T-helper 17 cell (primary cell): ENCODE data around the gene BAIAP3. TPM values are rescaled to one million over a fixed set of nuclear protein-coding genes. Genes with fewer than 3 reads are reported as not detected.
A peak's percentile ranks its signal among the peaks of the same experiment; 100 is the strongest.

Source experiments
- ATAC-seq: fragments of 150-1000 bp; cut with Tn5 transposase; 2 replicates; pipeline ENCODE4 v1.10.0; 2021; ENCODE audit warnings: mild to moderate bottlenecking, moderate library complexity
- DNase-seq, 3 donors: peaks; one replicate each; pipeline versions ENCODE4 v3.0.0 to v3.0.0-alpha.2; 2020 to 2021
- H3K9me3 ChIP-seq: one replicate; pipeline ENCODE4 v1.7.0; 2013; ENCODE audit warnings: low read length, mild to moderate bottlenecking; ENCODE audit not compliant: control insufficient read depth, poor library complexity, severe bottlenecking
- H3K27ac Mint-ChIP-seq: one replicate; pipeline ENCODE4 v1.8.0; 2022; ENCODE audit warnings: mild to moderate bottlenecking, moderate library complexity, mixed read lengths
- H3K27me3 Mint-ChIP-seq: one replicate; pipeline ENCODE4 v1.8.0; 2022; ENCODE audit warnings: mixed read lengths
- H3K36me3 Mint-ChIP-seq: one replicate; pipeline ENCODE4 v1.8.0; 2022; ENCODE audit warnings: low read depth, mixed read lengths
- H3K4me1 Mint-ChIP-seq: one replicate; pipeline ENCODE4 v1.8.0; 2022; ENCODE audit warnings: mild to moderate bottlenecking, mixed read lengths
- H3K4me3 Mint-ChIP-seq: one replicate; pipeline ENCODE4 v1.8.0; 2022; ENCODE audit warnings: mild to moderate bottlenecking, moderate library complexity, mixed read lengths
- total RNA-seq, 4 donors: library from RNA in 2 of 4; stranded (reverse) in 2 of 4; gene quantifications; one replicate each; pipeline ENCODE4 v1.2.3 and lab custom pipeline; 2022 to 2026

Gene BAIAP3
- total RNA-seq, 2 donors from 2014 or later, result 11.8 to 20.0 TPM

DNA sequence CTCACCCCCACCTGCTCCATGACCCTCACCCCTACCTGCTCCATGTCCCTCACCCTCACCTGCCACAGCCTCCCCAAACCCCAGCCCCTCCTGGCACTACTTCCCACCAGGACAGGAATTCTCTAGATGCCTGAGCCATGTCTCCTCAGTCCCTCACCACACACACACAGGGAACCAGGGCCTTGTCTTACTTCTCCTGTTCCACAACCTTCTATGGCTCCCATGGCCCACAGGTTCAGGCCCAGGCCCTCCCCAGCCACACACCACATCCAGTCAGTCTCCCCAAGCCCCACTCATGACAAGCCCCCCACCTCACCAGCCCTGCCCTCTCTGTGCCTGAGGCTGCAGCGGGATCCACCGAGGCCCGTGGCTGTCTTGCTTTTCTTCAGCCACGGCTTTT lies 27.1 kb upstream of the BAIAP3 start:
- no peaks in the 10 kb centered on the region for H3K9me3 ChIP-seq
- DNase-seq, result no peak
- Mint-ChIP-seq H3K27me3 (no peaks in the 10 kb centered on the region), H3K4me3 (peak overlapping the region; percentile 33), H3K36me3 (peaks cover 3% of the 10 kb centered on the region), H3K4me1 (peaks cover 26% of the 10 kb centered on the region), H3K27ac (no peak overlapping the region)
- no peak for ATAC-seq

DNA sequence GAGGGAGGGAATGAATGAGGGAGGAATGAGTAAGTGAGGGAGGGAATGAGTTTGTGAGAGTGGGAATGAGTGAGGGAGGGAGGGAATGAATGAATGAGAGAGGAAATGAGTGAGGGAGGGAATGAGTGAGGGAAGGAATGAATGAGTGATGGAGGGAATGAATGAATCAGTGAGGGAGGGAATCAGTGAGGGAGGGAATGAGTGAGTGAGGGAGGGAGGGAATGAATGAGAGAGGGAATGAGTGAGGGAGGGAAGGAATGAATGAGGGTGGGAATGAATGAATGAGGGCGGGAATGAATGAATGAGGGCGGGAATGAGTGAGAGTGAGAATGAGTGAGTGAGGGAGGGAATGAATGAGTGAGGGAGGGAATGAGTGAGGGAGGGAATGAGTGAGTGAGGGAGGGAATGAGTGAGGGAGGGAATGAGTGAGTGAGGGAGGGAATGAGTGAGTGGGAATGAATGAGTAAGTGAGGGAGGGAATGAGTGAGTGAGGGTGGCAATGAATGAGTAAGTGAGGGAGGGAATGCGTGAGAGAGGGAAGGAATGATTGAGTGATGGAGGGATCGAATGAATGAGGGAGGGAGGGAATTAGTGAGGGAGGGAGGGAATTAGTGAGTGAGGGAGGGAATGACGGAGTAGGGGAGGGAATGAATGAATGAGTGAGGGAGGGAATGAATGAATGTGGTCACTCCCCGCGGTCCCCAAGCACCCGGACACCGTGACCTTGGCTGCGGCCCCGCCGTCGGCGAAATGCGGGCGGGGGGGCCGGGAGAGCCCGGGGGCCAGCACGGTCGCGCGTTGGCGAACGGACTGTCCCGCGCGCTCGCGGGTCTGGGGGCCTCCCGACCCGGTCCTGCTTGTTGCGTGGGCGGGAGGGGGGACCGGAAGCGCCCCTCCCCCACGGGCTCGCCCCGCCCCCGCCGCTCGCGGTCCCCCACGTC lies 25.1 kb upstream of the BAIAP3 start:
- Mint-ChIP-seq H3K27ac (peak overlapping the region; percentile 89), H3K36me3 (peaks cover 3% of the 10 kb centered on the region), H3K4me3 (peak overlapping the region; percentile 86), H3K27me3 (no peaks in the 10 kb centered on the region), H3K4me1 (peaks cover 21% of the 10 kb centered on the region)
- ATAC-seq (no peak), DNase-seq (no peak)
- H3K9me3 ChIP-seq, result no peaks in the 10 kb centered on the region

DNA sequence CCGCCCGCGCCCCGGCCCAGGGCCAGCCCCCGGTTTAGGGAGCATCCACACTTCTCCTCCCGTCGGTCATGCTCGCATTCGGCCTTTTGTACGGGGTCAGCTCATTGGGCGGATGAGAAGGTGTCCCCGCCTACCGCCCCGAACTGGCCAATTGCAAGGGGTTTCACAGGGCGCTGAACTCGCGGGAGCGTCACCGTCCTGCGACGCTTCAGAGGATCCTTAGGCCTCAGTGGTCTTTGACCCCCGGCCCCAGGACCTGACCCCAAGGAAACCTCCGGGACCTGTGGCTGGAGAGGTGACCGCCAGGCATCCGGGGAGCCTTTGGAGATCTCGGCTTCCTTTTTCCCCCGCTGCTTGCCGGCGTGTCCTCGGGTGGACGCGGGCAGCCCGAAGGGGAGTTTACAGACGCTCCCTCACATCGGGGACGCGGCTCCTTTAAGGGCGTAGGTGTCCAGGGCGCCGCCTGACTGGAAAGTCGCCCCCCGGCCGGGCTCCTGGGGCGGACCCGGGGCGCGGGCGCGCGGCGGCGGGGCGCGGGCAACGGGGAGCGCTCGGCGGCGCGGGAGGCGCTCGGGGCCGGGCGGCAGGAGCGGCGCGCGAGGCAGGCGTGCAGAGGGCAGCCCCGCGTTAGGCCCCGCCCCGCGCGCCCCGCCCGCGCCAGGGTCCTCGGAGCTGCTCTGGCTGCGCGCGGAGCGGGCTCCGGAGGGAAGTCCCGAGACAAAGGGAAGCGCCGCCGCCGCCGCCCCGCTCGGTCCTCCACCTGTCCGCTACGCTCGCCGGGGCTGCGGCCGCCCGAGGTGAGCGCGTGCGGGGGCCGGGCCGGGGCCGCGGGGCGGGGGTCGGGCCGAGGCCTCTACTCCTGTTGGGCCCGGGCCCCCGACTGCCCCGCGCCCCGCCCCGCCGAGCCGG lies 24.2 kb upstream of the BAIAP3 start, which contains the start of gene UBE2I:
TSS of gene UBE2I (plus strand) at position 660 of the 909 bp plus-strand sequence. CDS start 4,395 bp downstream, outside the sequence.
- DNase-seq (peak; percentile 85 to 98 (median 94)), ATAC-seq (peak; percentile 76)
- no peaks in the 10 kb centered on the region for H3K9me3 ChIP-seq
- H3K27me3 Mint-ChIP-seq, result no peaks in the 10 kb centered on the region
- H3K27ac Mint-ChIP-seq, result peak within 1 kb of the TSS; percentile 96
- H3K36me3 Mint-ChIP-seq, result peaks cover 3% of the 10 kb centered on the region
- H3K4me1 Mint-ChIP-seq, result peaks cover 18% of the 10 kb centered on the region
- peak within 1 kb of the TSS; percentile 100 for H3K4me3 Mint-ChIP-seq

DNA sequence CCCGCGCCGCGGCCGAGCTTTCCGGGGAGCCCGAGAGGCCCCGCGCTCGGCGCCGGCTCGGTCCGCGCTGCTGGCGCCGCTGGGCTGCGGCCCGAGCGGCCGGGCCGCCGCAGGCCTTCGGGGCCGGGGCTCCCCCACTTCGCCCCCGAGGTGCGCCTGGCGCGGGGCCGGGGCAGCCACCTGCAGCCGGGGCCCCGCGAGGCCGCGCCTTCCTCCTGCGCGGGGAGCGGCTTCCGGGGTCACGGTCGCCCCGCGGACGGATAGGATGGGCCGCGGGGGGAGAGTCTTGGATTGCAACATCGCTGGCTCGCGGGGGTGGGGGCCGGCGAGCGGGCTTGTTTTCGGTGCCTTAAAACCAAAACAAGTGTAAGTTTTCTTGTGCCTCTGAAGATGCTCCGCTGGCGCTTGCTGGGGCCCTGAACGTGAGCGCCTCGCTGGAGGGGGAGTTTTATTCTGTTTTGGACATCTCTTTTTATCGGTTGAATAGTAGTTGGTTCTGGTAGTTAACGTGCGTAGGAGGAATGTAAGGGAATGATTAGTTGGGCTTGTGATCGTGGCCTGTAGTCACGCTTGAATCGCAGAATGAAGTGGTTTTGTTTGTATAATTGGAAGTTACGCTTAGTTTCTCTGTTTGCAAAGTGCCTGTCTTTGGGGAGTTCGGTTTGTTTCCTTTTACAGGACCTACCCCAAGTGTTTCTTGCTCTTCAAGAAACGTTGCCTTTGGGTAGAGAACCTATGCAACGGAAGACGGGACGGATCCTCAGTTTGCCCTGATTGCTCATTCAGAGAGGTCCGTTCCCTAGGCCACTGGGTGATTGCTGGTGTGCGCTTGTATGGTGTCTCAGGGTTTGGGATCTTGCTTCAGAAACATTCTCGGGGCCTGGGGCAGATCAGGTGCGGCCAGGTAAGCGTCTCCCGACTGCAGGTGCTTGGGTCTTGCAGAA lies 23.3 kb upstream of the BAIAP3 start:
- H3K4me3 Mint-ChIP-seq, result peak overlapping the region; percentile 100
- peaks cover 13% of the 10 kb centered on the region for H3K4me1 Mint-ChIP-seq
- peak; percentile 43 to 58 (median 57) for DNase-seq
- peak; percentile 26 for ATAC-seq
- H3K9me3 ChIP-seq, result no peaks in the 10 kb centered on the region
- H3K36me3 Mint-ChIP-seq, result peaks cover 3% of the 10 kb centered on the region
- H3K27ac Mint-ChIP-seq, result peak overlapping the region; percentile 96
- H3K27me3 Mint-ChIP-seq, result no peaks in the 10 kb centered on the region

DNA sequence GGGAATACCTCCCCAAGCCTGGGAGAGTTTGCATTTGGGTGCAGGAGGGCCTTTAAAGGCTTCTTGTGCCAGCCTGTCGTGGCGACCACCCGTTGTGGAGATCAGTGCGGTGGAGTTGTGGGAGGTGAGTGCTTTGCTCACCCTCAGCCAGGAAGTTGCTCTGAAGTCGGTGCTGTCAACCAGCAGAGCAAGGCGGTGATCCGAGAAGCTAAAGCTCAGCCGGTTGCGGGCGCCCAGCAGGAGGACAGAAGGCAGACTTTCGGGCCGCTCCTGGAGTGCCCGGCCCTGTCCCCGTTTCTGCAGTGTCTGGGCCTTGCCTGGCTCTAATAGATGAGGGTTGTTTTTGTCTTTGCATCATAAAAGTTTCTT lies 22.6 kb upstream of the BAIAP3 start:
- Mint-ChIP-seq H3K27ac (peak overlapping the region; percentile 96), H3K4me3 (peak overlapping the region; percentile 100), H3K27me3 (no peaks in the 10 kb centered on the region), H3K4me1 (peaks cover 13% of the 10 kb centered on the region), H3K36me3 (peaks cover 3% of the 10 kb centered on the region)
- no peaks in the 10 kb centered on the region for H3K9me3 ChIP-seq
- no peak for DNase-seq
- ATAC-seq, result no peak

DNA sequence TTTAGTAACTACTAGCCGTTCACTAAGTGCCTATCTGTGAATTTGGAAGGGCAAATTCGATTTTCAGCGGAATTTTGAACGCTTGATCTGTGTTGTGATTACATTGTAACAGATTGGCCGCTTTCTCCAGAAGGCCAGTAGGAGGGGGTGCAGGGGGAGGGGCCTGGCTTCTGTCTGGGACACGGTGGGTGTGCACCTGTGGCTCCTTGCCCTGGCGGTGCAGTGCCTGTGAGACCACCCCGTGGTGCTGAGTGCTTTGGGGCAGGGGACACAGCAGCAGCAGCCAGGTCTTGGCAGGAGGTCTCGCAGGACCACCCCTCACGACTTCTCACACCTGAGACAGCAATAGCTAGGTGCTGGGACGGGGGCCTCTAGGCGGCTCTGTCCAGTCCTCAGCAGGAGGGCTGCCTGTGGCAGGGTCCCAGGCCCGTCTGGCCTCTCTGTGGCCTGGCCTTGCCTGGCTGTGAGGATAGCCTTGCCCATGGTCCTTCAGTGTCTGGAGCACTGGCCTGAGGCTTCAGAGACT lies 22.2 kb upstream of the BAIAP3 start:
- Mint-ChIP-seq H3K4me3 (peak overlapping the region; percentile 100), H3K4me1 (peaks cover 13% of the 10 kb centered on the region), H3K36me3 (peaks cover 3% of the 10 kb centered on the region), H3K27me3 (no peaks in the 10 kb centered on the region), H3K27ac (peak overlapping the region; percentile 96)
- H3K9me3 ChIP-seq, result no peaks in the 10 kb centered on the region
- ATAC-seq (no peak), DNase-seq (no peak)

DNA sequence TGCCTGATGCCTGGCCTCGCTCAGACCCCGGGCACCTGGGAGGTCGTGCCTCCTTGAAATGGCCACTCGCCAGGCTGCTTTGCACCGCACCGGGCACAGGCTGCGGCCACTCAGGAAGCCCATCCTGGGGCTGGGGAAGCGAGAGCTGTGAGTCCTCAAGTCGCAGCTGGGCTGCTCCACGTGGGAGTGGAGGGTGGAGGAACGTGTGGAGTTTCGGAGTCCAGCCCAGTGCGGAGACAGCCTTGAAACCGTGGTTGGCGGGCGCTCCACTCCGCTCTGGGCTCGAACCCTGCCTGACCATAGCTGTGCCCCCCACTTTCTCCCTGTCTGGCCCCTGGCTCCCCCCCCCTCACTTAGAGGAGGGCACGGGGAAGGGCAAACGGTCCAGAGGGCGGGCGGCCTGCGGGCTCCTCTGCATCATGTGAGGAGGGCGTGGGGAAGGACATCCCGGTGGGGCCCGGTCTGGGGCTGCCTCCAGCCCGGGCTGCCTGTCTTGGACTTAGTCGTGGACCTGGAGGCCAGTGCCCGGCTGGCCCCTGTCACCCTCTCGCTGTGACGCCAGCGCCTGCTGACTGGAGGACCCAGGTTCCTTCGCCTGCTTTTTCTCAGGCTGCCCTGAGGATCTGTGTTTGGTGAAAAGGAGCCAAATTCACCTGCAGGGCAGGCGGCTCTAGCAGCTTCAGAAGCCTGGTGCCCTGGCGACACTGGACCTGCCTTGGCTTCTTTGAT lies 21.5 kb upstream of the BAIAP3 start:
- H3K27me3 Mint-ChIP-seq, result no peaks in the 10 kb centered on the region

DNA sequence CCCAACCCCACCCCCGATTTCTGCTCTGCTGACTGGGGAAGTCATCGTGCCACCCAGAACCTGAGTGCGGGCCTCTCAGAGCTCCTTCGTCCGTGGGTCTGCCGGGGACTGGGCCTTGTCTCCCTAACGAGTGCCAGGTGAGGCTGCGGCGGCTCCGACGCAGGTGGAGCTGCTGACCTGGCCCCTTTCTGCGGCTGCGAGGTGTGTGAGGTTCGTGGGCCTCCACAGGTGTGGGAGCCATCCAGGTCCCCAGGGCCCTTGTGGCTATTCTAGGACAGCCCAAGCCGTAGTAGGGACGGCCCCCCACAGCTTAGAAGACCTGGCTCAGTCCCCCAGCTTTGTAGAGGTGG lies 21.0 kb upstream of the BAIAP3 start:
- Mint-ChIP-seq H3K4me3 (peak overlapping the region; percentile 100), H3K4me1 (peaks cover 13% of the 10 kb centered on the region), H3K27me3 (no peaks in the 10 kb centered on the region), H3K36me3 (peaks cover 3% of the 10 kb centered on the region), H3K27ac (peak overlapping the region; percentile 96)
- no peak for ATAC-seq
- DNase-seq, result no peak
- no peaks in the 10 kb centered on the region for H3K9me3 ChIP-seq

More for the DNA sequence above, 21.5 kb upstream of the BAIAP3 start:
- peaks cover 3% of the 10 kb centered on the region for H3K36me3 Mint-ChIP-seq
- peaks cover 13% of the 10 kb centered on the region for H3K4me1 Mint-ChIP-seq
- H3K9me3 ChIP-seq, result no peaks in the 10 kb centered on the region
- DNase-seq (no peak), ATAC-seq (no peak)
- peak overlapping the region; percentile 96 for H3K27ac Mint-ChIP-seq
- peak overlapping the region; percentile 100 for H3K4me3 Mint-ChIP-seq

DNA sequence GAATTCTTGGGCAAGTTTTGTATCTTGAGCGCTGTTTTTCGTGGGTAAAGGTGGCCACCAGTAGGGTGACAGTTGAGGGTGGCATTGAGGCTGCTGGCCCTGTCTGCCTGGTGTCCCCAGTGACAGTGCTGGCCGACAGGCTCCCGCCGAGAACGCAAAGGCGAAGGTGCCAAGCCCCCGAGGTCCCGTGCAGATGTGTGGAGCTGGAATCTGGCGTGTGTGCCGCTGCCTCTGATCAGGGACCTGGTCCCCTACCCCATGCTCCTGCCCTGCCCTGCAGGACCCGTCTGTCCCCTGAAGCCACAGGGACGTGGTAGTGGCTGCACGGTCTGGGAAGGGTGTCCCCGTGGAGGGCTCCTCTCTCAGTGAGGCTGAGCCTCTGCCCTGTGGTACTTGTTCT lies 20.5 kb upstream of the BAIAP3 start:
- H3K36me3 Mint-ChIP-seq, result peaks cover 3% of the 10 kb centered on the region

DNA sequence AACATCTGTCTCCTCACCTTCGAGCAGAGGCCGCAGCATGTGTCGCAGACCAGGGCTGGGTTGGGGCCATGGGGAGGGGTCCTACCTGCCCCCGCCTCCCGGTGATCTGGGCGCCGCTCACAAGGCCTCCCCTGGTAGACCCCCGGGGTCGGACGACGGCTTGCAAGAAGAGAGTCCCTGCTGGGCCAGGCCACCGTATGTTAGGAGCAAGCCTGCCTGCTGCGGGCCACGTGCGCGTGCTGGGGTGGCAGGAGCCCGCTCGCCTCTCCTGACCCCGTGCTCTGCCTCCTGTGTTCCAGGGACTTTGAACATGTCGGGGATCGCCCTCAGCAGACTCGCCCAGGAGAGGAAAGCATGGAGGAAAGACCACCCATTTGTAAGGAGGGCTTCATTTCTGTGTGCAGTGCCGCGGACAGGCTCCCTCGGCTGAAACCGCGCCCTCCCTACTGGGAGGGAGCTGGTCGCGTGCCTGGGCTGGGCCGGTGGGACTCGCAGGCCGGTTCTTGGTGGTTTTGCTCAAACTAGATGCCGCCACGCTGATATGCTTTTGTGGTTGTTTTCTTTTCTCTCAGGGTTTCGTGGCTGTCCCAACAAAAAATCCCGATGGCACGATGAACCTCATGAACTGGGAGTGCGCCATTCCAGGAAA lies 19.6 kb upstream of the BAIAP3 start:
- ATAC-seq (no peak), DNase-seq (no peak)
- no peaks in the 10 kb centered on the region for H3K9me3 ChIP-seq
- Mint-ChIP-seq H3K4me3 (peak overlapping the region; percentile 28), H3K27ac (peak overlapping the region; percentile 8), H3K4me1 (peaks cover 16% of the 10 kb centered on the region), H3K27me3 (no peaks in the 10 kb centered on the region), H3K36me3 (peaks cover 6% of the 10 kb centered on the region)

More for the DNA sequence above, 20.5 kb upstream of the BAIAP3 start:
- Mint-ChIP-seq H3K27ac (peak overlapping the region; percentile 96), H3K27me3 (no peaks in the 10 kb centered on the region), H3K4me1 (peaks cover 13% of the 10 kb centered on the region), H3K4me3 (peak overlapping the region; percentile 100)
- DNase-seq (no peak), ATAC-seq (no peak)
- H3K9me3 ChIP-seq, result no peaks in the 10 kb centered on the region

DNA sequence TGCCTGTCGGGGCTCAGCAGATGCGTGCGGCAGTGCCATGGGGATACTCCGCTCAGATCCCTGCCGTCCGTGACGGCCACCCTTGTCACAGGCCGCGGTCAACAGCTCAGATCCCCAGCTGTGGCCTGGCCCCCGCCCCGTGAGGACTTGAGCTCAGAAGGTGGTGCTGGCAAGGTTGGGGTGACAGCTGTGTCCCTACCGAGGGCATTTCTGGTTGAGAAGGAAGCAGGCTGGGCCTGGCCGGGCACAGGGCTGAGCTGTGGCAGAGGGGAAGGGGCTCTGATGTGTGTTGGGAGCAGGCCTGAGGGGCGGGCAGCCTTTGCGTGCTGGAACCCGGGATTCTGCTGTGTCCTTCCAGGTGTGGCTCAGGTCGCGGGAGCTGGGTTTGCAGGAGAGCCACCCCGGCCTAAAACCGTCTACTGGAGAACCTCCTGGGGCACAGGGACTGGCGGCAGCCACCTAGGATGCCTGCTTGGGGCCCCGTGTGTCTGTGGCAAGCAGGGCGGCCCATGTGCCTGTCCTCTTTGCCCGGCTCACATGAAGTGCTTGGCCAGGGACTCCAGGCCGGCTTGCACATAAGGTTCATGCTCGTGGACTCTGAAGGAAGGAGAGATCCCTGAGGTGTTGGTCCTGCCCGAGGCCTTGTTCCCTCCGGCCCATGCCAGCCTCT lies 18.9 kb upstream of the BAIAP3 start:
- Mint-ChIP-seq H3K4me1 (peaks cover 16% of the 10 kb centered on the region), H3K4me3 (peak overlapping the region; percentile 28), H3K27ac (peak overlapping the region; percentile 8), H3K36me3 (peaks cover 6% of the 10 kb centered on the region), H3K27me3 (no peaks in the 10 kb centered on the region)
- no peak for DNase-seq
- ATAC-seq, result no peak
- no peaks in the 10 kb centered on the region for H3K9me3 ChIP-seq
